Measurements from ENCODE around the gene GTF2F1.
A peak's percentile ranks its signal among the peaks of the same experiment; 100 is the strongest.
"Not testable (repeated sequence)": the region's sequence is repeated elsewhere in the genome, so short reads cannot be mapped to it uniquely, and the experiment has no call there.

GTF2F1 gene, protein sequence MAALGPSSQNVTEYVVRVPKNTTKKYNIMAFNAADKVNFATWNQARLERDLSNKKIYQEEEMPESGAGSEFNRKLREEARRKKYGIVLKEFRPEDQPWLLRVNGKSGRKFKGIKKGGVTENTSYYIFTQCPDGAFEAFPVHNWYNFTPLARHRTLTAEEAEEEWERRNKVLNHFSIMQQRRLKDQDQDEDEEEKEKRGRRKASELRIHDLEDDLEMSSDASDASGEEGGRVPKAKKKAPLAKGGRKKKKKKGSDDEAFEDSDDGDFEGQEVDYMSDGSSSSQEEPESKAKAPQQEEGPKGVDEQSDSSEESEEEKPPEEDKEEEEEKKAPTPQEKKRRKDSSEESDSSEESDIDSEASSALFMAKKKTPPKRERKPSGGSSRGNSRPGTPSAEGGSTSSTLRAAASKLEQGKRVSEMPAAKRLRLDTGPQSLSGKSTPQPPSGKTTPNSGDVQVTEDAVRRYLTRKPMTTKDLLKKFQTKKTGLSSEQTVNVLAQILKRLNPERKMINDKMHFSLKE

DNA sequence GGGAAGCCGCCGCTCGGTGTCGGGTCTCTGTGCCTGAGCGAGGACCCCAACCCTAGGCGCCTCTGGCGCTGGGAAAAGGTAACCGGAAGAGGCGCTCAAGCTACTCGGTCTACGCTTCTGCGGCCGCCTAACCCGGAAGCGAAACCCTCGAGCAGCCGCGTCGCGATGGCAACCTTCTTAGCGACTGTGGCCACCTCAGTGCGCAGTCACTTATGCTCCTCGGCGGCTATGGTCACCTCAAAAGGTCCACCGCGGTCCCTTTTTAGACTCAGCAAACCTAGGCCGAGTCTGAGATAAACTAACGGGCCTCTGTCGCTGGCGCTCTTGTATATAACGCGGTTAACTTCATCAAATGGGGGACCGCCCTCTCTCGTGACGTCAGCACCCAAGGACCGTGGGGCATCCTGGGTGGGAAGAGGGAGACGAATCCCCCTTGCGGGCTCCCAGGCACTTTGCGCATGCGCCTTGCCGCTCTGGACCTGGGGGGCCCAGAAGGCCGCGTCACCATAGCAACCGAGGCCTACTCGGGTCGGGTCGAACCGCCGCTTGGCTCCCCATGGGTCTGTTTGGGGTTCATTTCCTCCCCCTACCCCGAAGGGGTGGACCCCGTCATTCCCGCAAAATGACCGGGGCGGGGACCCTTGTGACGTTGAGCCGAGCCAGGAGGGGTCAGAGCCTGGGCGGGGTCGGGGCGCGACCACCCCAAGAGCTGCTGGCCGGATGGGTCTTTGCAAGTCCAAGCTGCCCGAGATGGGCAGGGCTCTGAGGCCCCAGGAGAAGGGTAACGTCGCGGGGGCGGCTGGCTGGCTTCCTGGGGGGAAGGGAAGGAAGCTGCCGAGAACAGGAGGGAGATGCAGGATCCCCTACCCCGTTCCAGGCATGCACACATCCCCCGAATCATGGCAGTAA, at the start of gene GTF2F1:
GTF2F1 (minus strand) TSS at position 91 of the 909 bp plus-strand sequence. CDS start 169 bp downstream, outside the sequence.
- peak; percentile 83 to 88 for DNase-seq

DNA sequence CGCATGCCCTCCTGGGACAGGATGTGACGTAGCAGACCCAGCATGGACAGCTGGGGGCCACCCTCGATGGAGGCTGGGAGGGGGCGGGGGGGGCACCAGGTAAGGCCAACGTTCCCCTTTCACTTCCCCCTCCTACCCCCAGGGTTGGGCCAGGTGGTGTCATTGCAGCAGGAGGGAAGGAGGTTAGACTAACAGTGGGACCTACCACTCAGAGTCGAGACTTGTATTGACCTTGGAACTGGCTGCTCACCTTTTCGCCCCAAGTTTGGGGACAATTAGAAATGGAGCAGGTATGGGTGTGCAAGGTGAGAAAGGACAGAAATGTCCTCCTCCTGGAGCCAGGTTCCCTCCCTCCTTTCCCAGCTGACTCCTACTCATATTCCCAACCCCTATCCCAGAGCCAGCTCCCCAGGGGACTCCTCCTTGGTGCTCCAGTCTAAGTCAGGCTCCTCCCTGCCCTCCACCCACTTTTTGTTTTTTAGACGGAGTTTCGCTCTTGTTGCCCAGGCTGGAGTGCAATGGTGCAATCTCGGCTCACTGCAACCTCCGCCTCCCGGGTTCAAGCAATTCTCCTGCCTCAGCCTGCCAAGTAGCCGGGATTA, 49.2 kb upstream of the GTF2F1 start:
- no peak for DNase-seq

DNA sequence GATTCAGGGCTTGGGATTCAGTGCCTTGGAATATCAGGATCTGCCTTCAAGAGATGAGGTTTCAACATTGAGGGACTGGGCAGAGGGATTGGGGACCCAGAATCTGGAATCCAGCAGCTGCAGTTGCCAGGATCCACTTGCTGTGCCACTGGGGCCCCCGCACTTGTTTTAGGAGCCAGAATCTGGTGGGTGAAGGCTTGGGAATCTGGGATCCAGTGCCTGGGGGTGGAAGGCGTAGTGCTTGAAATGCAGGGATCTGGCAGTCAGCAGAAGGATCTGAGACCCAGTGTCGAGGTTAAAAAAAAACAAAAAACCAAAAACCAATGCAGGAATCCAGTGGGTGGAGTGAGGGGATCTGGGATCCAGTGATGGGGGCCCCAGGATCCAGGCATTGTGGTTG, 47.9 kb upstream of the GTF2F1 start:
- DNase-seq = no peak

DNA sequence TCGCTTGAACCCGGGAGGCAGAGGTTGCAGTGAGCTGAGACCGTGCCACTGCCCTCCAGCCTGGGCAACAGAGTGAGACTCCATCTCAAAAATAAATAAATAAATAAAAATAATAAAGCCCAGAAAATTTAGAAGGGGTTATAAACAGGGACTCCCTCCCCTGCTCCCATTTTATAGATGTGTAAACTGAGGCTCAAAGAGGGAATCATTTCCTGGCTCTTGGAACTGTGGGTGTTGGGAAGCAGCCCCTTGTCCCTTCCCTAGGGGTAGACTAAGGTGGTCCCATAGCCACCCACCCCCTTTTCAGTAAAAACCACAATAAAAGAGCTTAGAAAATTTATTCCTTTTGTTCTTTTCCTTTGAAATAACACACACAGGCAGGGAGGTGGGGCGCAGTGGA, 46.8 kb upstream of the GTF2F1 start:
- DNase-seq = no peak

DNA sequence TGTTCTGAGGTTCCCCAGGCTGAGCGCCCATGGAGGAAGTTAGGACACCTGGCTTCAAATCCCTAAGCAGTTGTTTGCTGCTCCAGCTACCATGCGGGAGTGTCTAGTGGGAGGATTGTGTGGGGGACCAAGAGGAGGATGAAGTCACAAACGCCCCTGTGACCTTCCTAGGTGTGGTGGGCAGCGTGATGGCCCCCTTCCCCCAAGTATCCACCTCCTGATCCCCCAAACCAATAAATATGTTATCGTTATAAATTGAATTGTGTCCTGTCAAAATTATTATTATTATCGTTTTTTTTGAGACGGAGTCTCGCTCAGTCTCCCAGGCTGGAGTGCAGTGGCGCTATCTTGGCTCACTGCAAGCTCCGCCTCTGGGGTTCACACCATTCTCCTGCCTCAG, 40.7 kb upstream of the GTF2F1 start, which contains the start of gene SLC25A41:
SLC25A41 (minus strand) TSS at position 101 of the 400 bp plus-strand sequence; CDS start at position 31, 70 bp downstream.
- DNase-seq = no peak

DNA sequence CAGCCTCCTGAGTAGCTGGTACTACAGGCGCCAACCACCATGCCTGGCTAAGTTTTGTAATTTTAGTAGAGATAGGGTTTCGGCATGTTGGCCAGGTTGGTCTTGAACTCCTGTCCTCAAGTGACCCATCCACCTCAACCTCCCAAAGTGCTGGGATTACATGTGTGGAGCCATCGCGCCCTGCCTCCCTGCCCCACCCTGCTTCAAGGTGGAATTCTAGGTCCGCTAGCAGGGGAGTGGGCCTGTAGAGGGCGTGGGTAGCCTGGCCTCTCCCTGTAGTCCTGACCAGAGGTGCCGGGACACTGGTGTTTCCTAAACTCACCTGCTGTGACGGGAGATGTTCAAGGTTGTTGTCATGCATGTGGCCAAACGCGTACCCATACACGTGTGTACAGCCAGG, 40.2 kb upstream of the GTF2F1 start:
- DNase-seq = no peak

DNA sequence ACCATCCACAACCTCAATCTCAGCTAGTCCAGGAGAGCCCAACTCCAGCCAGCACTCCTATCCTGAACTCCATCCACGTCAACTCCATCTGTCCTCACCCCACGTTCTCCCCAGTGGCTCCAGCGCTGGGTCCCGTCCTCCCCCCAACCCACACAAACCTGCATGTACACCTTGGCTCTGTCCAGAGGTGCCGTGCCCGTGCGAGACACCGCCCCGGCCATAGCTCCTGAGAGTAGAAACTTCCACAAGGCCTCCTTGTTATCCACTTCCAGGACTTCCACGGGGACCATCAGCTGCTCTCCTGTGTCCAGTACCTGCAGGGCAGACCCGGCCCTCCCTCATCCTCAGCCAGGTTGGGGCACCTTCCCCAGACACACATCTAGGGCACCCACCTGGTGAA, 38.9 kb upstream of the GTF2F1 start:
- DNase-seq = no peak

DNA sequence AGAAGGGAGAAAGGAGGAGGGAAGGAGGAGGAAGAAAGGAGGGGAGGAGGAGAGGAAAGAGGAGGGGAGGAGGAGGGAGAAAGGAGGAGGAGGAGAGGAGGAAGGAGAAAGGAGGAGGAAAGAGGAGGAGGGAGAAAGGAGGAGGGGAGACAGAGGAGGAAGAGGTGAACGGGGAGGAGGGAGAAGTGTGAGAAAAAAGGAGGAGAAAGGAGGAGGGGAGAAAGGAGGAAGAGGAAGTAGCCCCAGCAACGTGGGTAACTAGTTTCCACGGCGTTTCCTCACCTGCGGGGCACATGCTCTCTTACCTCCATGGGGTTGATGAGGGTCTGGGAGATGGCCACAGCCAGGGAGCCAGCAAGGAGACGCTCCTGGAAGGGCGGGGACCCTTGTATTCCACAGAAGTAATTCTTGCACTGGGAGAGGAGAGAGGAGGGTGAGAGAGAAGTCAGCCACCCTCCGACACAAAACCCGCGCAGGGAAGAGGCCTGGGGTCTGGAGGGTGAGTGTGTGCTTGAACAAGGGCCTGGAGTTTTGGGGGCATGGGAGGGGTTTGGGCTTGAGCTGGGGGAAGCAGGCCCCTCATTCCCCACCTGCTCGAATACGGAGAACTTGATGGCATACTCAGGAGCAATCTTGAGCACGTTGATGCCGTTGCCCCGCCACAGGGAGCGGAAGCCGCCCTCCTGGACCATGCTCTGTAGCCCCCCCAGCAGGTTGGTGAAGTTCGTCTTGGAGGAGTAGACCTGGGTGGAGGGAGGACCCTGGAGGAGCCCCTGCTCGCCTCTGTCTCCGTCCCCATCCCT, 36.7 kb upstream of the GTF2F1 start:
- no peak for DNase-seq

DNA sequence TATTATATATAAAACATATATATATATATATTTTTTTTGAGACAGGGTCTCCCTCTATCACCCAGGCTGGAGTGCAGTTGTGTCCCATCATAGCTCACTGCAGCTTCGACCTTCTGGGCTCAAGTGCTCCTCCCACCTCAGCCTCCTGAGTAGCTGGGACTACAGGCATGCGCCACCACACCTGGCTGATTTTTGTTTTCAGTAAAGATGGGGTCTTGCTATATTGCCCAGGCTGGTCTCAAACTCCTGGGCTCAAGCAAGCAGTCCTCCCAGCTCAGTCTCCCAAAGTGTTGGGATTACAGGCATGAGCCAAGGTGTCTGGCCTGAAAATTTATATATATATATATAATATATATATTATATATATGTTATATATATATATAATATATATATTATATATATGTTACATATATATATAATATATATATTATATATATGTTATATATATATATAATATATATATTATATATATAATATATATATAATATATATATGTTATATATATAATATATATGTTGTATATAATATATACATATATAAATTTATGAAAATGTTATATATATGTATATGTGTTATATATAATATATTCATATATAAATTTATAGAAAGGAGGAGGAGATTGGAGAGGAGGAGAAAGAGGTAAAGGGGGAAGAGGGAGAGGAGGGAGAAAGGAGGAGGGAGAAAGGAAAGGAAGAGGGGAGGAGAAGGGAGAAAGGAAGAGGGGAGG, 35.9 kb upstream of the GTF2F1 start:
- DNase-seq = not testable (repeated sequence)

DNA sequence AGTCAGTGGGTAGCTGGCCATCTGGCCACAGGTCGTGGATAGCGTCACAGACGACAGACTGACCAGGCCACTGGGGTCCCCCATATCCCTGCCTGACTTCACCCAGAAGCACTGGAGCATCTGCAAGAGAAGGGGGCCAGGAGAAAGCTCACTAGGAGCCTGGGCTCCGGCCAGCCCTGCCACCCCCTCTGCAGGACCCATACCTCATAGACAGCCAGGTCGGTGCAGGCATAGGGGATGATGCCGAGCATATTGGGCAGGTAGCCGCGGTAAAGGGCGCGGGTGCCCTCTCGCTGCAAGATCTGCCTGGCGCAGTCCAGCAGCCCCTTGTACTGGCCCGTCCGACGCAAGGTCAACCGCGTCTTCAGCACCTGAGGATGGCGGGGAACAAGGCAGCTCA, 34.2 kb upstream of the GTF2F1 start:
- DNase-seq = no peak

DNA sequence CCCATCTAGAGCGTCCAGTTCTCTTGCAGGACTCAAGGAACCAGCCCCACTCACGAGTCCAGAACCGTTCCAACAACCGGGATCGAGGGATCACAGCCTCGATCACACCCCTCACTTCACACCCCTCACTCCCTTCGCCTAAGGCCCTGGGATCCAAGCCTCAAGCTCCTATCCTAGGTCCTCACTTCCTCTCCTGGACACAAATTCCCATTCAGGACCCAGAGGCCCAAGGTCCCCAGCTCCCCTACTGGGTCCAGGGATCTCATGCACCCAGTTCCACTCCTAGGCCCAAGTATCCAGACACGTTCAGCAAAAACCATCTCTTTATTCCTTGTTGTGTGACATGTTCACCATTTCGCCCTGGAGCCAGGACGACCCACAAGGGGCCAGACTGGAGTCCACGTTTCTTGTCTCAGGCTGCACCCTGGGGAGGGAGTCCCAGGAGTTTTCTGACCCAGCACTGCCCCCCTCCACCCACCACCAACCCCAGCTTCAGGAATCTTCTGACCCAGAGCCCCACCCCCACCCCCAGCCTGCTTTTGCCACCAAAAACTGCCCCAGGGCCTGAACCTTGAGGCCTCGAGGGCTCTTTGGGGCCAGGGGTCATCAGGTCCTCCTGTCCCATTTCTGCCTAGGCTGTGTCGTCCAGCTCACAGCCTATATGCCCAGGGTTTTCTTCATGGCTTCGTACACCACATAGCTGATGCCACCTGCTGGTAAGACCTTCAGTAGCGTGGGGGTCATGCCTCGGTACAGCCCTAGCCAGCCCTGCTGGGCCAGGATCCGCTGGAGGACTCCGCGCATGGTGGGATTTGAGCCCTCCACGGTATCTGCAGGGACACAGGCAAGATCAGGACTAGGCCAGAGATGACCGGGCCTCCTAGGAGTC, 33.0 kb upstream of the GTF2F1 start:
- no peak for DNase-seq

DNA sequence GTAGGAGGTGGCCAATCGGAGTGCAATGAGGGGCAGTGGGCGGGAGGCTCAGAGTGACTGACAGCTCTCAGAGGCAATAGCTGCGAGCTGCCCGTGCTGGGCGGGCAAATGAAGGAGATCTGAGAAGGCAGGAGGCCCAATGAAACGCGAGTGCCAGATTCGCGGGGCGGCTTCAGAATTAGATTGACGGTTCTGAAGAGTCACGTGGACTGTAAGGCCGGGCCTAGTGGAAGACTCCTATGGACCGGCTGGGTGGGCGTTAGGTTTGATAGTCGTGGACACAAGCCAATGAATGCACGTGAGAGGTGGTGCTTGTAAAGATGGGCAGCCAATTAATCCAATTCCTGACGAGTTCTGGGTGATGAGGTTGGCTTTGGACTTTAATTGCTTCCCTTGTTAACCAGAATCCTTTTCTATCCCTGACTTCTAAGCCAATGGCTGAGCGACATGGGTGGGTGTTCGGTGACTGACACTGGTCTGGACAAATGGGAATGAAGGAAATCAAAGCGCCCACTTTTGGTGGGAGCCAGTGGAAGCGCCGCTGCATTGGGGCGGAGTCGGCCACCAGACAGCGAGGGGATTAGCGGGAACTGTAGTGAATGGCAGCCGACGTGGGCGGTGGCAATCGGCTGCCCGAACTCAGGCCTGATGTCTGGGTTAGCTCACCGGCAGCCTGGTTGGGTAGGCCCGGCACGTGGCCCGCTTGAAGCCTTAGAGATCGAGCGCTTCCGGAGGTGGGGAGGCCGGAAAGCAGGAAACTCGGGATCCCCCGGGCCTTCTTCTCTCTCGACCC, 32.2 kb upstream of the GTF2F1 start:
- DNase-seq = peak; percentile 98 to 99

DNA sequence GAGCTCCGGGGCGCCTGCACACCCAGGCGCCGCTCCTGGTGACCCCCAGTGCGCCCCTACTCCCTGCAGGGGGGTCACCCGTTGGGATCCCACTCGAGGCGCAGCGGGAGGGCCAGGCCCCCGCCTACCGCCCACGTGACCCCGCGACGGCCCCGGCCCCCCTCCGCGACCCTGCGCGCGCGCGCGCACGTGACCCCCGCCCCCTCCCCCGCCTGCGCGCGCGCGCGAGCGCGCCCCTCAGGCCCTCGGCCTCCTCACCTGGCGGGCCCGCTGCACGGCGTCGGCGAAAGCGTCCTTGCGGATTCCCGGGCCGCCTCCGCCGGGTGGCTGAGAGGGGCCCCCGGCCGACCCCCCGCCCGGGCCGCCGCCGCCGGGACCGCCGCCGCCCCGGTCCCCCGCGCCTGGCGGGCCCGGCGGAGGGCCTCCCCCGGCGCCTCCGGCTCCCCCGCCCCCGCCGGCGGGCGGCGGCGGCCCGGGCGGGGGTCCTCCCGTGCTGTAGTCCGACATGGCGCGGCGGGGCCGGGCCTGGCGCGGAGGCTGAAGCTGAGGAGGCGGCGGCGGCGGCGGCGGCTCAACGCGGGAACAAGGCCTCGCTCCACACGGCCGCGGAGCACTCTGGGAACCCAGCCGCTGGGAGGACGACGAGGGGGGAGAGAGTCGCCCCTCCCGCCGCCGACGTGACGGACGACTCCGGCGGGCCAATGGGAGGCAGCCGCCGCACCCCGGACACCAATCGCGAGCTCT, 31.4 kb upstream of the GTF2F1 start, which contains the start of gene KHSRP:
KHSRP (minus strand) TSS at position 617 of the 744 bp plus-strand sequence; CDS start at position 507, 110 bp downstream.
- DNase-seq = peak in 1 of 2 experiments; percentile 33

DNA sequence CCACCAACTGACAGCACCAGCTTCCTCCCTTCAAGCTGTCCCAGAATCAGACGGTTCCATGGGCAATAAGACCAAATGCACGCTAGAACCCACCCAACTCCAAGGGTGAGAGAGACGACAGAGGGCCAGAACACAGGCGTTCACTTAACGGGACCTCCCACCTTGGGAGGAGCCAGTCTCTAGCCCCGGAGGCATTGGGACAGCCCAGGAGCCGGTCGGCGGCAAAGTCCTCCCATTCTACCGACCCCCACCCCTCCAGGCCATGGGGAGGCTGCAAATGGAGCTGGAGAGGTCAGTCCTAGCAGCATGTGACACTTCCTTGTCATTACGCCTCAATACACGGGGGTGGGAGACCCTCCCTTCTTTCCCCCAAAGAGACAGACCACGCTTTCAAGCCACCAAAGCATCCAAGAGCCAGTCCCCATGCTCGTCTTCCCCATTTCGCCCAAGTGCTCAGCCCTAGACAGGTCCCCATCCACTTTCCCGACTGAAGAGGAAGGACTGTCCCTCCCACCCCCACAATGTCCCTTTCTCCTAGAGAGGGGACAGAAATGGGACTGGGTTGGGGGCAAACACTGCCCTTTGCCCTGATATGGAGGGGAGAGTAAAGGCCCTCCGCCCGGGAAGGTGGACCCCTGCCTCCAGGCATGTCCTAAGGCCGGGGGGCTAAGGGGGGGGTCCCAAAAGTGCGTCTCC, 30.7 kb upstream of the GTF2F1 start:
- DNase-seq = no peak

DNA sequence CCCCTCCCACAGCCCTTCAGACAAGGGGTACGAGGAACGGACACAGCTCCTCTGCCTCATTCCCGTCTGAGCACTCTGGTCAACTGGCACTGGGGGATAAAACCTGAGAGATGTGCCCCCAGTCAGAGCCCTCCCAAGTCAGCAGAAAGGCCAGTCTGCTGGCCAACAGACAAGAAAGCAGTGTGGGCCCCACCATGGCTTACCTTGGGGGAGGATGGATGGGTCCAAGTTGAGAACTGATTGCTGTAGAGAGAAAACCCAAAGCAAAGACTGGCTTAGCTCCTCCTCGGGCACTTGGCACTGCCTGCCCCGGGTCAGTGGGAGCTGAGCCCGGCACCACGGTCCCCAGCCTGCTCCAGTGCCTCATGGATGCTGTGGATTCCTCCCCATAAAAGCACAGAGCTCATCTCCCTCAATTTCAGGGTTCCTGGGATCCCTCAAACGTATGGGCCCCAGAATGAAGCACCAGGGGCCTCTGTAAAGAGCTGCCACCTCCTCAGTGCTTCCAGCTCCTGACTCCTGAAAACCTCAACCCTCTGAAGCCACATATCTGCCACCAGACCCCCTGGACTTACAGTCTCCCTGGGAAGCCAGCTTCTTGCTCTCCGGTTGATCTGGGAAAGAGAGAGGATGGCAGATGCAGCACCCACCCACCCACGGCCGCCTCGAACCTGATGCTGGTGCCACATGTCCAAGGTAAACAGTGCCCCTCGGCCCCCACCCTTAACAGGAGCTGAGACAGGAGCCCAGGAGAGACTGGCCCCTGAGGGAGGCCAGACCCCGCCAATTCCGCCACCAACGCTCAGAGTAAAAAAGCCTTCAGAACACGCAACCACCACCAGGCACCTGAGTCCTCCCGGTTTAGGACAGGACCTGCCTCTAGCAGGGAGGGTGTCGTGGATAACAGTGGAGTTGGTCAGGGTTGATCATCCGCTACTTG, 28.4 kb upstream of the GTF2F1 start:
- no peak for DNase-seq

DNA sequence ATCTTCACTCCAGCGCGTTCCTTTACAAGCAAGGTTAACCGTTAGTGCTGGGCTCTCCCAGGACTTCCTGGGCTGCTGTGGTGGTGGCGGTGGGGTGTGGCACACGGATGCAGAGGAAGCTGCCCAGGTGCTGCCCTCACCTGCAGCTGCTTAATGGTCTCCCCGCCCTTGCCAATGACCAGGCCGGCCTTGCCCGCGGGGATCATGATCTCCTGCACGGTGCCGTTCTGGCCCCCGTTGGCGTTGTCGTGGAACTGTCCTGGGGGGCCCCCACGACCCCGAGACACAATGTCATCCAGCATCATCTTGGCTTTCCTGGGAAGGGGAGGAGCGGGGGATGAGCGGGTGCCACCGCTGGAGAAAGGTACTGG, 25.6 kb upstream of the GTF2F1 start:
- DNase-seq = no peak
